GM18519 (cell line): ENCODE results near the gene ARMC3.
"Not testable (repeated sequence)": the region's sequence is repeated elsewhere in the genome, so short reads cannot be mapped to it uniquely, and the experiment has no call there.

Source experiments
- ATAC-seq: cut with Tn5 transposase; IDR thresholded peaks from one replicate; pipeline ENCODE4 v1.9.1; 2021; ENCODE audit warnings: mild to moderate bottlenecking, moderate library complexity; ENCODE audit not compliant: unreplicated experiment, low FRiP score

The ARMC3 gene

DNA sequence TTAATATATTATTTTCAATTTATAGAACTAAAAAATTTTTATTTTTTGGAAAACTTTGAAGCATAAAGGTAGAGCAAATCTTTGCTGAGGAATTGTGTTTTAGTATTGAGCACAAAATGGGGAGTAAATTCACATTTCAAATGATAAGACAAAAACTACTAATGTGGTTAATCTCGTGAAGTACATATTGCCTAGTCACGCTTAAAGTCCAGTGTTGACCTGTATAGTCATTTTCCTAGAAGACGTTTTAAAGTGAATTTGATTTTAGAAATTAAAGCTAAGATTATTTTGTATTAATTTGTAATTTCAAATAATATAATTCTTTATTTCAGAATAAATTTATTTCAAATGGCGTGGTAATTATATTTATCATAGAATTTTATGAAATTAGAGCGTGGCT lies 110.3 kb downstream of the ARMC3 start:
- ATAC-seq, result no peak

GRCh38 chr10:23040002-23040401 lies 112.1 kb downstream of the ARMC3 start:
- ATAC-seq, result no peak

DNA sequence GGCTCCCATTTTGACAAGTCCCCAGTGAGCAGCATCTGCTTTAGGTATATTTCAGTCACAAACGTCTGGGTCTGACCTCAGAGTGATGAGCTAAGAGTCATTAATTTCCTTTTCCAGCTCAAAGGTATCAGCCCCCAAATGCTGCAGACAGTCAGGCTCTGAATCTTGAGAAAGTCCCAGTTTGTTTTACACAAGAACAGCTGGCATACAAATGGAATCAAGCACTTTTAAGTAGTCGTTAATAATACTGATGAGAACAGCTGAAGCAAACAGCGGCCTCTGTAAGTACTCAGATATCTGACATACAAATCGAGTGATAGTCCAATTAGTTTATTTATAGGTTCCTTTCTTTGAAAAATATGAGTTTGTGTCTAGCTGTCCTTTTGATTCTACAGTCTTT lies 118.2 kb downstream of the ARMC3 start:
- ATAC-seq, result no peak

DNA sequence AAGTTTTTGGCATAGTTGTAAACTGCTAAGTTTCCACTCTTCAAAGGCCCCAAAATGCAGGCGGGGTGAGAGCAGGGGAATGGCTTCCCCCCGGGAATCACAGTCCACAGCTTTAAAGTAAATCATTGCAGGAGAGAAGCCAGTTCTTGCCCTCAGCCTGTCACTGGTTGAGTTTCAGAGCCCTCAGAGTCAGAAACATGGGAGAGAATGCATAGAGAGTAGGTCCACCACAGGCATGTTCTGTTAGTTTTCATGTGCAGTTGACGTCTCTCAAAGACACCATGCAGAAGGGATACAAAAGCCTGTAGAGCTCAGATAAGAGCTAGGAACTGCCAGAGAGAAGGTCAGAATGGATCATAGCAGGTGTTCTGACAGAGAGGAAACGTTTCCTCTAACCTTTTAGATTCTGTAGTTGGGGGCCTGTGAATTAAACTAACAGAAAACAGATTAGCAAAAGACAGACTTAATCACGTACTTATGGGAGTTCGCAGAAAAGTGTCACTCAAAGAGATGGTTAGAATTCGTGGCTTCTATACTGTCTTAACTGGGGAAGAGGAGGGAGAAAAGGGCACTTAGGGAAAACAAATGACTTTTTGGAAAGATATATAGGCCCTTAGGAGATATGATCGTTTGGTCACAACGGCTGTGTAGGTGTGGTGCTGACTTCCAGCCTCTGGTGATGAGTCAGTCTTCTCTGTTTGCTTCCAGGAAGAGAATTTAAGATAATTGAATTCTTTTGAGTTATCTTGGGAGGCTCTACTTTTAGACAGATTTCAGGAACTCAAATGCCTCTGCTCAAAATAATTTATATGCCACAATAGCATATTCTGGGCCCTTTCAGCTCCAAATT lies 119.6 kb downstream of the ARMC3 start:
- ATAC-seq, result no peak

DNA sequence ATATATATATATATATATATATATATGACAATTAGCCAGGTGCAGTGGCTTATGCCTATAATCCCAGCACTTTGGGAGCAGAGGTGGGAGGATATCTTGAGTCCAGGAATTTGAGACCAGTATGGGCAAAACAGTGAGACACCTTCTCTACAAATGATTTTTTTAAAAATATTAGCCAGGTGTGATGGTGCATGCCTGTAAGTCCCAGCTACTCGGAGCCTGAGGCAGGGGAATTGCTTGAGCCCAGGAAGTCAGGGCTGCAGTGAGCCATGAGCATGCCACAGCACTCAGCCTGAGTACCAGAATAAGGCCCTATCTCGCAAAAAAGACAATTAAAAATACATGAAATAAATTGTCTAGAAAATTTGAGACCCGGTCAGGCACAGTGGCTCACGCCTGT lies 120.3 kb downstream of the ARMC3 start:
- no peak for ATAC-seq

- no peak for ATAC-seq
Observed at GRCh38 chr10:23051278-23051677, 123.4 kb downstream of the ARMC3 start.

- ATAC-seq, result no peak
Observed at GRCh38 chr10:23051855-23052331, 124.0 kb downstream of the ARMC3 start.

DNA sequence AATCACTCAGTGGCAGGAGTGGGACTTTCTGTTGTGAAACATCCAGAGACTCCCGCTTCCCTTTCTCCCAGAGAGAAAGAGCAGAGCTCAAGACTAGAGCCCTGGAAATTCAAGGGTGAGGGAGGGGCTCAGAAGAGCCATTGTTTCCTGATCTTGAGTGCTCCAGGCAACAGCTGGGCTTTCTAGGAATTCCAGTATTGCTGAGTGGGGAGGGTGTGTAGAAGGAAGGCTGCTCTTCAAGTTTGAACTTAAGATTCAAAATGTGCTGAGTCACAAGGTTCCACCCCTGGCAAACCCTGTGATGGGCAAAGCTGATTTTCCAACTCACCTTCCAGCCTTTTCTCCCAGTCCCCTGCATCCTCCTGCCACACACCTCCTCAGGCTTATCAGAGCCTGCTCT lies 125.2 kb downstream of the ARMC3 start:
- ATAC-seq, result no peak

- no peak for ATAC-seq
Observed at GRCh38 chr10:23055424-23056185, 127.8 kb downstream of the ARMC3 start.

GRCh38 chr10:23056186-23056579 lies 128.3 kb downstream of the ARMC3 start:
- no peak for ATAC-seq

GRCh38 chr10:23058366-23058765 lies 130.5 kb downstream of the ARMC3 start:
- ATAC-seq, result no peak

DNA sequence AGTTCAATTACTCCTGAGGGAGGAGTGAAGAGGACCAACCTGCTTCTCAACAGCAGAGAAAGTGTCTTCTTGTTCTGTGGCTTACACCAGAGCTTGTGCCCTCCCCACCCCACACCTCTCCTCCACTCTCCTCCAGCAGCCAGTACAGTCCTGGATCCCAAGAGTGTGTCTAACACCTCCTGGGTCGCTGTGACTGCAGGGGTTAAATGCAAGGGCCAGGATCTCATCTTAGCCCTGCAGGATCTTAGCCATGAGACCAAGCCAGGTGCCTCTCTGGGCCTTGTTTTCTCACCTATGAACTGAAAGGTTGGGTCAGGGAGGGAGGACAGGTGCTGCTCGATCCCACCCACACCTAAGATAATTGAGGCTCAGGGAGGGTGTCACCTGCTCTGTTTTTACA lies 133.1 kb downstream of the ARMC3 start:
- ATAC-seq, result no peak

GRCh38 chr10:23063045-23063972 lies 135.5 kb downstream of the ARMC3 start:
- ATAC-seq, result no peak

GRCh38 chr10:23063973-23064812 lies 136.3 kb downstream of the ARMC3 start:
- ATAC-seq, result no peak

GRCh38 chr10:23064813-23065114 lies 136.9 kb downstream of the ARMC3 start:
- not testable (repeated sequence) for ATAC-seq

DNA sequence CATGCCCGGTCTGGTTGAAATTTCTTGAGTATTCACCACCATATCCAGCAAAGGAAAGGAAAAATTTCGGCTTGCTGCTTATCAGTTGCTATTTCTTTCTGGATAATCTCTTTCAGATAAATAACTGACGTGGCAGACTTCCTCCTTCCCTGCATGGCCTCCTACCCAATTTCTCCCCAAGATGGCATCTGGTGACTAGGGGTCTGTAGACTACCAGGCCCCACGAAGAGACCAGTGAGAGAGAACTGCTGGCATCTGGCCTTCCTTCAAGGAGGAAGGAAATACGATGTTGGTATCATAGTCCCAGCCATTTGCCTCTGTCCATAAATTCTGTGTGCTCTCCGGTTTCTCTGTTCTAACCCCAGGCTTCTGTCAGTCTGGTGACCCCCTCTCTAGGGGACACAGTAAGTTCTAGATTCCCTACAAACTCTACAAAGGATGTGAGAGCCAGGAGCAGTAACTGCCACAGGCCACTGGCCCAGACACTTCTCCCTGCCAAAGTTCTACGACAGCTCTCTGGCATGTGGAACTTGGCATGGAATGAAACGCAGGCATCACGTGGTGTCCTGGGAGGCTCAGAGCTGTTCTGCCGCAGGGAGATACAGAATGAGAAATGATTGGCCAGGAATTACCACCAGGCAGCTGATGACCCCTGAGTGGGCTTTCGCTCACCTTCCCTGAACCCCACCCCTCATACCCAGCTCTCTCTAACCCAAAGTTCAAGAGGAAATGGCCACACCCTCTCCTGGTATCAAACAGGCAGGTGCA lies 137.5 kb downstream of the ARMC3 start:
- ATAC-seq, result no peak

DNA sequence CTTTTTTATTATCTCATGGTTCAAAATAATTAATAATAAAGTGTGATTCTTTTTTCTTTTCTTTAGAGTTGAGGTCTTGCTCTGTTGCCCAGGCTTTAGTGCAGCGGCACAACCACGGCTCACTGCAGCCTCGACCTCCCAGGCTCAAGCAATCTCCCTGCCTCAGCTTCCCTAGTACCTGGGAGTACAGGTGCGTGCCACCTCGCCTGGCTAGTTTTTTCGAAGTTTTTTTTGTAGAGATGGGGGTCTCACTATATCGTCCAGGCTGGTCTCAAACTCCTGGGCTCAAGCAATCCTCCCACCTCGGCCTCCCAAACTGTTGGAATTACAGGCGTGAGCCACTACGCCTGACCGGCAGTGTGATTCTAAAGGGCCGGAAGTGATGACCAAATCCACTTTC lies 139.5 kb downstream of the ARMC3 start:
- ATAC-seq, result no peak

GRCh38 chr10:23067939-23068775 lies 140.3 kb downstream of the ARMC3 start:
- no peak for ATAC-seq
